ENCODE data around the gene CUL7.

Gene CUL7

GRCh38 chr6:43016943-43017334 lies 36.7 kb downstream of the CUL7 start:
- DNase-seq (ENCODE audit: low read depth in 1 of 2, low spot score in 1 of 2) = no peak

GRCh38 chr6:43016176-43016942 lies 37.3 kb downstream of the CUL7 start:
- TF ChIP-seq CTCF (IDR thresholded peaks at IDR 0.05; ENCODE audit: insufficient read depth, low read length) = no peak
- peak; percentile 89 for TF ChIP-seq SPI1 (IDR thresholded peaks at IDR 0.05; ENCODE audit: borderline replicate concordance, low read depth)
- Histone ChIP-seq H3K27ac (replicated peaks) (peak overlapping the region; percentile 56), H3K4me3 (replicated peaks; ENCODE audit: insufficient read depth, low read length) (peak overlapping the region; percentile 13; the same call in 1 of the 2 replicates), H3K27me3 (ENCODE audit: insufficient read depth, poor library complexity, severe bottlenecking) (no peaks in the 10 kb centered on the region)
- peak in 1 of 2 experiments; percentile 73 for DNase-seq (ENCODE audit: low read depth in 1 of 2, low spot score in 1 of 2)

More at GRCh38 chr6:43016943-43017334, 36.7 kb downstream of the CUL7 start:
- TF ChIP-seq POLR2AphosphoS5 (IDR thresholded peaks at IDR 0.05; ENCODE audit: low read depth) (no peak), GABPA (IDR thresholded peaks at IDR 0.05; ENCODE audit: low read depth) (no peak), REST (IDR thresholded peaks at IDR 0.05; ENCODE audit: insufficient replicate concordance, low read depth) (no peak), SPI1 (IDR thresholded peaks at IDR 0.05; ENCODE audit: borderline replicate concordance, low read depth) (no peak), CTCF (IDR thresholded peaks at IDR 0.05; ENCODE audit: insufficient read depth, low read length) (no peak)
- no peak overlapping the region for H3K4me3 ChIP-seq (replicated peaks; ENCODE audit: insufficient read depth, low read length)
- H3K27ac ChIP-seq (replicated peaks) = peak overlapping the region; percentile 56
- no peaks in the 10 kb centered on the region for H3K27me3 ChIP-seq (ENCODE audit: insufficient read depth, poor library complexity, severe bottlenecking)

- TF ChIP-seq REST (IDR thresholded peaks at IDR 0.05; ENCODE audit: insufficient replicate concordance, low read depth) = no peak
- peak overlapping the region; percentile 70 for H3K27ac ChIP-seq (replicated peaks)
- no peak for DNase-seq (ENCODE audit: low read depth in 1 of 2, low spot score in 1 of 2)
- peak overlapping the region; percentile 94 for H3K4me3 ChIP-seq (replicated peaks; ENCODE audit: insufficient read depth, low read length)
- no peaks in the 10 kb centered on the region for H3K27me3 ChIP-seq (ENCODE audit: insufficient read depth, poor library complexity, severe bottlenecking)
These were observed 39.2 kb downstream of the CUL7 start for GRCh38 chr6:43014434-43014909.

GRCh38 chr6:43013843-43014433 lies 39.7 kb downstream of the CUL7 start, which contains the start of the genes KLHDC3 and MEA1:
KLHDC3 (plus strand) TSS chr6:43014249; CDS start chr6:43017193, 2,944 bp downstream.
MEA1 (minus strand) TSS chr6:43013946; CDS start chr6:43013813, 133 bp downstream.
- Histone ChIP-seq H3K4me3 (replicated peaks; ENCODE audit: insufficient read depth, low read length) (peak within 1 kb of the TSS; percentile 94), H3K27ac (replicated peaks) (peak within 1 kb of the TSS; percentile 70), H3K27me3 (ENCODE audit: insufficient read depth, poor library complexity, severe bottlenecking) (no peaks in the 10 kb centered on the region)
- peak; percentile 59; the same call in 1 of the 2 replicates for TF ChIP-seq POLR2AphosphoS5 (IDR thresholded peaks at IDR 0.05; ENCODE audit: low read depth)
- no peak for TF ChIP-seq SPI1 (IDR thresholded peaks at IDR 0.05; ENCODE audit: borderline replicate concordance, low read depth)
- TF ChIP-seq GABPA (IDR thresholded peaks at IDR 0.05; ENCODE audit: low read depth) = peak; percentile 73
- peak; percentile 100 for DNase-seq (ENCODE audit: low read depth in 1 of 2, low spot score in 1 of 2)

Measured in HL-60 (cell line).